Panc1 (cell line): ENCODE measurements around the gene CACNA2D3.

ENCODE experiments used
- CTCF ChIP-seq: fragments of 450-650 bp; IDR thresholded peaks from 2 replicates; pipeline ENCODE4 v1.5.1; 2017; ENCODE audit warnings: mild to moderate bottlenecking
- POLR2AphosphoS5 ChIP-seq: IDR thresholded peaks from 2 replicates; pipeline ENCODE4 v1.6.1; 2012; ENCODE audit warnings: mild to moderate bottlenecking, low read depth, low read length, moderate library complexity
- REST ChIP-seq, 2 experiments: IDR thresholded peaks; 2 replicates each; pipeline ENCODE4 v1.6.1; 2011 to 2012; ENCODE audit warnings: low read depth in 2 of 2, control low read depth in 1 of 2, low read length in 1 of 2, mild to moderate bottlenecking in 1 of 2, moderate library complexity in 1 of 2; ENCODE audit not compliant: insufficient read depth in 1 of 2
- TCF7L2 ChIP-seq: IDR thresholded peaks from 2 replicates; pipeline ENCODE4 v1.6.1; 2011; ENCODE audit warnings: mild to moderate bottlenecking, low read depth, low read length, inconsistent platforms

- TF ChIP-seq CTCF (no peak), REST (IDR thresholded peaks at IDR 0.05; ENCODE audit: insufficient read depth in 1 of 2, low read depth in 2 of 2, low read length in 1 of 2) (no peak), TCF7L2 (no peak), POLR2AphosphoS5 (no peak)
Observed at GRCh38 chr3:54132685-54133084, 10.3 kb downstream of the CACNA2D3 start.
